GDM1 (cell line): ENCODE data around the gene ATP1A1.

Experiments
- DNase-seq: peaks from one replicate; lab custom pipeline; 2025; lab: John Stamatoyannopoulos, UW

The ATP1A1 gene

DNA sequence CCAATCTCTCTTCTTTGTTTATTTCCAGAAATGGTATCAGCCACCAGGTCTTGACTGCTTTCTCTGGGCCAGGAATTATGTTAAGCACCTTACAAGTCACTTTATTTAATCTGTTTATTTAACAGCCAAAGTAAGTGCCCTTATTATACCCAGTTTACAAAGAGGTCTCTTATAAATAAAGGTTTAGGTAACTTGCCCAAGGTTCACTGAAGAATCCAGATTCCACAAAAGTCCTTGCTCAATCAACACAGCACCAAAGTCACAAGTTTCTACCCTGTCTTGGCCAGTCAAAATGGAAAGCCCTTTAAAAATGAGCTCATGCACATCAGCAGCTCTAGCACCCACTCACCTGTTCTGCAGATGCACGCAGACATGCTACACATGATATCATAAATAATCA is 28.0 kb upstream of the ATP1A1 start:
- no peak for DNase-seq

DNA sequence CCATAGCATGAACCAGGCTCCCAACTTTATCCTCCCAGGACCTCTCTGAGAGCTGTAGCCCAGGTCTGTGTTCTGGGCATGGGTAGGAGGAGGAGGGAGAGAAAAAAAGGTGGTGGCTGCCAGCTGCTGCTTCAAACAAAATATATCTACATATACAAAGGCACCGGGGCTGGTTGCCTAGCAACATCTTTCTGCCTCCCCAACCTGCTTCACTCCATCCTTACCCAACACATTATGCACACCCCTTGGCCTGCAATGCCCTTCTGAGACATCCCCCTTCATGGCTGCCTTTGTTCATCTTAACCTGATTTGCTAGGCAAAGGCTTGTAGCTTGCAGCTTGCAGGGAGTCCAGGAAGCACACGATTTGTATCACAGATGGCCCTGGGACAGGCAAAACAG is 27.2 kb upstream of the ATP1A1 start:
- no peak for DNase-seq

DNA sequence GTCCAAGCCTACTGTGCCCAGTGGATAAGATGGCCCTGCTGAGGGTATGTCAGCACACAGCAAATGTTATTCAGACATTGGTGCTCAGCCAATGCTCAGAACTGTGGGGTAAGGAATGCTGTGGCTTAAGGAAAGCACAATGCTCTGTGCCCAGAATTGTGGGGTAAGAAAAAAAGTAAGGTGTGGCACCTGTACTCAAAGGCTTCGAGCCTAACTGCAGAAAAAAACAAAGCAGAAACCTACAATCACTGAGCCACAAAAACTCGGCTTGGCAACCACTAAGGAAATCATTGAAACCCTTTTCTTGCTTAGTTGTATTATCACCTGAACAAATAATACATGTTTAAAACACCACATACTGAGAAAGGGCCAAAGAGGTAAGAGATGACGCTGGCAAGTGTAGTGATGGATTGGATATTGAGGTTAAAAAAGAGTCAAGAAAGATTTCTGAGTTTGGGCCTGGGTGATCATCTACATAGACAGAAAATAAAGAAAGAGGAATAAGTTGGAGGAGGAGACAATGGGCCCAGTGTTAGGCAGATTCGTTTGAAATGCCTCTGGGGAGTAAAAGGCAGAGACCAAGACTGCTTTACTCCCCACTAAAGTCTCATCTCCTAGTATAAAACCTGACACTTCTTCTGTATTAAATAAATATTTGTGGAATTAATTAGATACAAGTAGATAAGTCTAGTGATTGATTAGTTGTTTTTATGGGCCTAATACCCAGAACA is 25.9 kb upstream of the ATP1A1 start:
- no peak for DNase-seq

DNA sequence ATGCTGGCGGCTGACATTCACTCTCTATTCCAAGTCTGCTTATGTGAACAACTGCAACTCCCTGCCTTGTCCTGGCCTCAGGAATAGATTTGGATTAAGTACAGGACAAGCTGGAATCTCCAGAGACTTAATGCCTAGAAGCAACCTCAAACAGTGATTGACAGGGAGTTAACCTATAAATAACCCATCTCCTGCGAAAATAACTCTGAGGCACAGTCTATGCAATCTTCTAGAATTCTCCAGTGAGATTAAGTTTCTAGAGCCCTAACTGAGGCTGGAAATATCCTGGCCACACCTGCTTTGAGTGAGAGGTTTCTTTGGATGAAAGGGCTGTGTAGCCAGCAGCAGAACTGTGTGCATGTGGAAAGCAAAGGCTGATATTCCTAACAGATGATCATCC is 25.3 kb upstream of the ATP1A1 start:
- no peak for DNase-seq

DNA sequence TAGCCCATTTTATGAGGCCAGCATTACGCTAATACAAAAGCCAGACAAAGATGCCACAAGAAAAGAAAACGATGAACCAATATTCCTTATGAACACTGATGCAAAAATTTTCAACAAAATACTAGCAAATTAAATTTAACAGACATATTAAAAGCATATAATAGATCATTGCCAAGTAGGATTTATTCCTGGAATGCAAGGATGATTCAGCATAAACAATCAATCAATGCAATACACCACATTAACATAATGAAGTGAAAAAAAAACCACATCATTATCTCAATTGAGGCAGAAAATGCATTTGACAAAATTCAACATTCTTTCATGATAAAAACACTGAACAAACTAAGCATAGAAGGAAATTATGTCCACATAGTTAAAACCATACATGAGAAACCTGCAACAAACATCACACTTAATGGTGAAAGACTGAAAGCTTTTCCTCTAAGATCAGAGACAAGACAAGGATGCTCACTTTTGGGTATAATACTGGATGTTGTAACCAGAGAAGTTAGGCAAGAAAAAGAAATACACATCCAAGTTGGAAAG is 22.9 kb upstream of the ATP1A1 start:
- DNase-seq = no peak

DNA sequence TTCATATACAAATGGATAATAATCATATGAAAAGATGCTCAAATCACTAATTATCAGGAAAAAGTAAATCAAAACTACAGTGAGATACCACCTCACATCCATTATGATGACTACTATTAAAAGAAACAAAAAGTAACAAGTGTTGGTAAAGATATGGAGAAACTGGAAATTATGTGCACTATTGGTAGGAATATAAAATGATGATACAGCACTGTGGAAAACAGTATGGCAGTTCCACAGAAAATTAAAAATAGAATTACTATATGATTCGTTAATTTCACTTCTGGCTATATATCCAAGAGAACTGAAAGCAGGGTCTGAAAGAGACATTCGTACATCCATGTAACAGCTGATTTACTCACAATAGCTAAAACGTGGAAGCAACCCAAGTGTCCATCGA is 21.1 kb upstream of the ATP1A1 start:
- no peak for DNase-seq

DNA sequence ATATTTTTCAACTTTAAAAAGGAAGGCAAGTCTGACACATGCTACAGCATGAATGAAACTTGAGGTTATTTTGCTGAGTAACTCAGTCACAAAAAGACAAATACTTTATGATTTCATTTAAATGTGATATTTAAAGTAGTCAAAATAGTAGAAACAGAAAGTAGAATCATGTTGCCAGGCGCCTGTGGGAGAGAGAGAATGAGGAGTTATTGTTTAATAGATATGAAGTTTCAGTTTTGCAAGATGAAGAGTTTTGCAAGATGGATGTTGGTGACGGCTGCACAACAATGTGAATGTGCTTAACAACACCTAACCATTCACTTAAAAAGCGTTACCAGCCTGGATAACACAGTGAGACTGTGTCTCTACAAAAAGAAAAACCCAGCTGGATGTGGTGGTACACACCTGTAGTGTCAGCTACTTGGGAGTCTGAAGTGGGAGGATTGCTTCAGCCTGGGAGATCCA is 20.7 kb upstream of the ATP1A1 start:
- DNase-seq = no peak

DNA sequence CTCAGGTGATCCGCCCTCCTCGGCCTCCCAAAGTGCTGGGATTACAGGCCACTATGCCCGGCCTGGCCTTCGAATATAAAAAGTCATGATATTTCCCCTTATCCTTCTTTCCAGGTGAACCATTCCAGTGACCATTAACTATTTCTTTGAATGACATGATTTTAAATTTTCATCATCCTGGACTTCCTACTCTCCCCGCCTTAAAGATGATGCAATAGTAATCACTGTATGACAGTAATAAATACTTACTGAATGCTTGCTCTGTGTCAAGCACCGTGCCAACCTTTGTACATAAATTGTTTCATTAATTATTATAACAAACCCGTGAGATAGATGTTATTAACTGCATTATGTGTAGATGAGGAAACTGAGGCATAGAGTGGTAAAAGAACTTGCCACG is 19.9 kb upstream of the ATP1A1 start:
- no peak for DNase-seq

DNA sequence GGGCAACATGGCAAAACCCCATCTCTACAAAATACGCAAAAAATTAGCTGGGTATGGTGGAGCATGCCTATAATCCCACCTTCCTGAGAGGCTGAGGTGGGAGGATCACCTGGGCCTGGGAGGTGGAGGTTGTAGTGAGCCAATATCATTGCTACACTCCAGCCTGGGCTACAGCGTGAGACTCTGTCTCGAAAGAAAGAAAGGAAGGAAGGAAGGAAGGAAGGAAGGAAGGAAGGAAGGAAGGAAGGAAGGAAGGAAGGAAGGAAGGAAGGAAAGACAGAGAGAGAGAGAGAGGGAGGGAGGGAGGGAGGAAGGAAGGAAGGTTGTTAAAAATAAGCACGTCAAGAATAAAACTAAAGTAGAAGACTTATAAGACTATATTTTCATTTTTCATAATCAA is 17.0 kb upstream of the ATP1A1 start:
- no peak for DNase-seq

DNA sequence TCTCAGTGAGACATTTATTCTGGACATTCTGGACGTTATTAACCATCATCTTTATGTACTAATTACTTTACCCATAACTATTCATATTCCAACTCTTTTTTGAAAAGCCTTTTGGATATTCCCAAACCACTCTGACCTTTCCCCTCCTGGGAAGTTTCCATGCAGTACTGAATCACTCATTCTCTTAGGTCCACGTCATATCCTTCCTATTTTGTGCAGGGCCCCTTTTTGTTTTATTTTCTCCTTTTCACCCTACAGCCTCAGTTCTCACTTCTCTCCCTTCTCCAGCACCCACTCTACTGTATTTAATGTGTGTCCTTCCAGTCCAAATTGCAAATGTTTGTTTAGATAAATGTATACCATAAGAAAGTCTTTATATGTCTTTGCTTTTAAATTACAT is 16.4 kb upstream of the ATP1A1 start:
- DNase-seq = no peak

DNA sequence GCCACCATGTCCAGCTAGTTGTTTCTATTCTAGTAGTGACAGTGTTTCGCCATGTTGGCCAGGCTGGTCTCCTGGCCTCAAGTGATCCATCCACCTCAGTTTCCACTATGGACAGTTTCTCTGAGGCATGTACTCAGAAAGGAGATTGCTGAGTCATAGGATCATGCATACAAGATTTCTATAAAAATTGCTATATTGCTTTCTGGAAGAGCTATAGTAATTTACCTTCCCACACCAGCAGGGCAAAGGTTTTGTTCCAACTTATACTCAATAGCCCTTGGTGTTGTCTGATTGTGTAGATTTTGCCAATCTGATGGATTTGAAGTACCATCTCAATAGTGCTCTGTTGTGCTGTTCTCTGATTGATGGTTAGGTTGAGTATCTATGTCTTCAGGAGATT is 15.6 kb upstream of the ATP1A1 start:
- DNase-seq = no peak

DNA sequence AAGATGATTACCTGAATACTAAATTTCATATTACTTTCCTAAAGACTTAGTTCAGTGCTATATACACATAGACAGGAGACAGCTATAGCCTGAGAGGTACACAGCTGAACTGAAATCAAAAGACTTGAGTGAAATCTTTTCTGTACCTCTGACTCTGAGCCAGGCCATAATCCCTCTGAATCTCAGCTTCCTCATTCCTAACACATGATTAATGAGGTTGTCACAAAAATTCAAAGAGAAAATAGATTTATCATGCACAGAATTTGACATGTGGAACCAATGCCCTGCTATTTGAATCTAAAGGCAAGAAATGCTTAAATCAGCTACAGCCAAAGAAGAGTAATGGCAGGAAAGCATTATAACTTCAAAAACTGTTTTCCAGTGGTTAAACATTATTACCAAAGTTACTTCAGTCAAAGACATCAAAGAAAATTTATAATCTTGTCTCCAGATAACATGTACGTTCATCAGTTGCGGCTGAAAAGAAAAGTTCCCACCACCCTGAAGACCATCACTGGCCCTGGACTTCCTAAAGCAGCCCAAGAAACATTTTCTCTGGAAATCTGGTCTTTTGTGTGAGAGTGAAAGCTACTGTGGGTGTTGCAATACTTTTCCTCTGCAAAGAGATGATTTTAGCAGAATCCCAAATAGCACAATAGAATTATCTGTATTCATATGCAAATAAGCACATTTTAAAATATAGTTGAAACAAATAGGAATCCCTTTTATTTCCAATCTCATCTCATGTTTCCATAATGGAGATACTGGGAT is 13.8 kb upstream of the ATP1A1 start:
- DNase-seq = no peak

DNA sequence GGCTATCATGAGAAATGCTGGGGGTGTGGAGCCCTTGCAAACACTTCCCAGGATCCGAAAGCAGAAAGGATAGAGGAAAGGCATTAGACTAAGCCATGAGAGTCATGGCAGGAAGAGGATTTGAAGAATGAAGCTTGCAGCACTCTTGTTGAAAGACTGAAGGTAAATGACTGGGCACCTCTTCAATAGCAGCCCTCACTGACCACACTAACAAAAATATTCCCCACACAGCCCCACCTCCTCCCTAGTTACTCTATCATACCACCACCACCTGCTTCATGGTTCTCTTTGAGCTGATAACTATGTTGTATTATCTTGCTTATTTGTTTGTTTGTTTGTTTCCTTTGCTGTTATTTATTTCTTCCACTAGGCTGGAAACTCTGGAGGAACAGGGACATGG is 13.2 kb upstream of the ATP1A1 start:
- DNase-seq = no peak

DNA sequence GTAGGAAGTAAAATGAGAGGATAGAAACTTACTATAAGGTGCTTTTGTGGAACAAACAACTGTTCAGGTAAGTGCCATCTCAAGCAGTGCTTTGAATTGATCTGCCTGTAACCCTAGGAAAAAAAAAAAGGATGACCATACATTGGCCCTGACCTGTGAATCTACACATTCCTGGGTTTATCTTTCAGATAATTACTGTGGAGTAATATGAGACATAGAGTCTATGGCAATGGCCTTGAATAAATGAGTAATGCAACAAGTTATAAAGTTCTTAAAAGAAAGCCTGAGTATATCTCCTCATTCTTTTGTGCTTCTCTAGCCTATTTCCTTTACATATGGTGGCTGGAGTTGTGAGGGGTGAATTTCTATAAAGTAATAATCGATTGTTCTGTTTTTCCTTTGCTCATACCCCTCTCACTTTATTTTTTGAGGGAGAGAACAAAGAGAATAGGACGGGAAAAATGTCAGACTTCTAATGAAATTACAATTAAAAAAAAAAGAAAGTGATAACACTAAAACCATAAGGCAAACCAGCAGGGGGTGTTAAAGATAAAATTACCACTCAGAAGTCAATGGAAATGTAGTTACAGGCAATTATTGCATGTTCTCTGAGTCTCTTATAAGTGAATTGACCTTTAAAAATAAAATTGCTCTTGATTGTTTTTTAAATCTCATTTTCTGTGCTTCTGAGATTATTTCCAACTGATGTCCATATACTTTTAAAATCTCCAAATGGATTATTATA is 12.4 kb upstream of the ATP1A1 start:
- DNase-seq = no peak

DNA sequence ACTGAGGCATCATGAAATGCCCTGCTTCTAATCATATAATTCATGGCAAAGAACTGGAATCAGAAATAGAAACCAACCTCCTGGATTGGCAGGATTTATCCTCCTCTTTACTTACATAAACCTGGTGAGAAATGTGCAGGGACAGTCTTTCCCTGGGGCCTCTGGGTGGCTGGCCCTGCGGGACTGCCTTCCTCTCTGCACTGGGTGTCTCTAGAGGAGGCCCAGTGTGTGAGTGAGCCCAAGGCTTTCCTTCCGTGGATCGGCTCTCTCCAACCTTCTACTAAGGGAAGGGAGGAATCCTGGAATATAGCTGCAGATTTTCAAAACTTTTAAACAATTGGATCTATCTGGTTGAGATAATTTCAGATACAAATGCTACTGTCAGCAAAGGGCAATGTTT is 11.4 kb upstream of the ATP1A1 start:
- DNase-seq = no peak

DNA sequence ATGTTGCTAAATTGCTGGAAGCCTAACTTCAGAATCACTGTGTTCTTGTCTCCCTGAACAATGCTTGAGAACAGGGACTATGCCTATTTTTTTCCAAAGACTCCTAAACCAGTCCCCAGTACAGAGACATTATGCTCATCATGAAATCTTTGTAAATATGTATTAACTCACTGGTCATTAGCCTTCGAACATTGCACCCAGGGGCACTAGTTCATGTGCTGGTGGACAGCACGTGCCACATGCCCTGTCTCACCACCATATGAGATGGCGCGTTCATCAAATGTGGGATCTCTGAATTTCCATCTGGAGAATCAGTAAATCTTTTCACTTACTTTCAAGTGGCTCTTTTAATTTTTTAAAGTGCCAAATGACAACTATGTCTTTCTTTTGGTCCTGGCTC is 11.0 kb upstream of the ATP1A1 start:
- no peak for DNase-seq

DNA sequence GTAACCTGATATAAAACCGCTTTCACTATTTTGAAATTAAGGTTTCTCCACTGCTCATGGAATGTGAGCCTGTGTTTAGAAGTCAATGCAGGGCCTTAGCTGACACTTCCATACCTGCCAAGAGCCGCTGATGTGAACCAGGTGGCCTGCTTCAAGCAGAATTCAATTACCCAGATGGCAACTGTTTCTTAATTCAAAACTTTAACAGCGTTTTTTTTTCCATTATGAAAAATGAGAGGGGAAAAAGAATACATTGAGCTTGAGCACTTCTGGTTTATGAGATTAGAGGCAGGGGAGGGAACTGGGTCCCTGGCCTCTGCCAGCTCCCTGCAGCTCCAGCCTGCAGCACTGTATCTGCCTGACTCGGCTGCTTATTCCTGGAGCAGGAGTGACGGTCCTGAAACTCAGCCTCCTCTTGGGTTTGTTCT is 7.7 kb upstream of the ATP1A1 start:
- no peak for DNase-seq

DNA sequence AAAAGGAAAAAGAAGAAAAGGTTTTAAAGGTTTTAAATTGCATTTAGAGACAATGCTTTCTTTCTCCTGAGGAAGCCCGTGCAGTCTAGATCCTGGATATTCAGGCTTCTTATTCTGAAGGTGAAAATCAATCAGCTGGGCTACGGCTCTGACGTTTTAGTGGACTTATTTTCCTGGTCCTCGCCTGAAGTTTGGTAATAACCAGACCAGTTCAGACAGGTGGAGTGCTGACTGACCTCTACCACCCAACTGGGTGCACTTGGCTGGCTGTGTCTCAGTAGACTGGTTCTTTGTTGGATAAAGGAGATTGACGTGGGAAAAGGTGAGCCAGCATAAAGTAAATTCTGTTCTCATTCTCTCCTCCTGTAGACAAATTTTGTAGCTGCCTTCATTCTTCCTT is 7.2 kb upstream of the ATP1A1 start:
- no peak for DNase-seq

DNA sequence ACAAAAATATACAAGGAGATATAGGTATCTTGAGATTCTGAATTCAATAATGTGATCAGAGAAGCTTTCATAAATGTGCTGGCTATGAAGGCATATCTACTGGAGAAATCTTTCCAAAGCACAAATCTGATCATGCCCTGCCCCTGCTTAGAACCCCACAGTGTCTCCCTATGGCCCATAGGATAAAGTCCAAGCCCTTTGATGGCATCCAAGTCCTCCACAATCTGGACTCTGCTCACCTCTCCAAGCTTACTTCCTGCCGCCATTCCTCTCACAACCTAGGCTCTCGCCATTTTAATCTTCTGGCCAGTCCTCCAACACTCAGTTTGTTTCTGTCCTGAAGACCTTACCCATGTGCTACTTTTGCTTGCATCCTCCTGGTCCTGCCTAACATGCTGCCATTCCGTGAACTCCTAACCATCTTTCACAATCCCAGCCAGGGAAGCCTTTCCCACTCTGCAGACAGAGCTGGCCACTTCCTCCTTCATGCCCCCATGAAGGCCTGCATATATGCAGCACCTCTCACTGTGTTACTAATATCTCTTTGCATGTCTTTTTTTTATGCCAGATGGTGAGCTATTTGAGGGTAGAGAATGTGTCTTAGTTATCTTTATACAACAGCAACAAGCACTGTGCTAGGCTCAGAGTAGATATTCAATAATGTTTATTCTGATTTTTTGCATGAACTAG is 5.6 kb upstream of the ATP1A1 start:
- DNase-seq = no peak

DNA sequence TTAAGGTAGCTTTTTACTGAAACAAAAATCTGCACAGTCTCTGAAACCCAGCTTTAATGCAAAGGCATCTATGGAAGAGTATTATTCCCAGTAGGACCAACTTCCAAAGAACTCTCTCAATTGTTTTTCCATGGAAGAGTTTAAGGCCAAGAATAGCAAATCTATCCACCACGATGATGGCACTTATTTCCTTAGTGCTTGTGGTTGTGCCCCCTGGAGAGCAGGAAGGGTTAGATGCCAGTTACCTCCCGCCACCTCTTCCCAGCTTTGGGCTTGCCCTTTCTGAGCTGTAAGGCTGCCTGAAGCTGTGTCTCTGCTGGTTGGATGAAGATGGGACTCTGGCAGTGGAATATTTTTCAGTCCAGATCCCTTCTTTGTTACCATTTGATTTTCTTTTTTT is 4.8 kb upstream of the ATP1A1 start:
- DNase-seq = no peak

DNA sequence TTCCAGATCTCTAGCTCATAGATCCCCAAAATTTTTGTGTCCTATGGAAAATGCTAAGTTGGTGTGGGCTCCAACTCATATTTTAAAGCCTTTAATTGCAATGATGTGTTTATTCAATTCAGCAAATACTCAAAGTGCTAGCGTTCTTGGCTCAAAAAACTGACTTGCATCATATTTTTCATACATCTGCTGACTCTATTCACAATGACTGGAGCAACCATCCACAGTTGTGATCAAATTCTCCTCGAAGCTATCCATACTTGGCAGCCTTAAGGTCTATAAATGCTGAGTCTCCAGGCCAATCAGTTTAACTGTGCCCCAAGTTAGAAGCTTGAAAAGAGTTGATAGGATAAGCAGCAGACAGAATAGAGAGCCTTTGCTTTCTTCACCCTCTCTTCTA is 2.9 kb upstream of the ATP1A1 start:
- DNase-seq = no peak

DNA sequence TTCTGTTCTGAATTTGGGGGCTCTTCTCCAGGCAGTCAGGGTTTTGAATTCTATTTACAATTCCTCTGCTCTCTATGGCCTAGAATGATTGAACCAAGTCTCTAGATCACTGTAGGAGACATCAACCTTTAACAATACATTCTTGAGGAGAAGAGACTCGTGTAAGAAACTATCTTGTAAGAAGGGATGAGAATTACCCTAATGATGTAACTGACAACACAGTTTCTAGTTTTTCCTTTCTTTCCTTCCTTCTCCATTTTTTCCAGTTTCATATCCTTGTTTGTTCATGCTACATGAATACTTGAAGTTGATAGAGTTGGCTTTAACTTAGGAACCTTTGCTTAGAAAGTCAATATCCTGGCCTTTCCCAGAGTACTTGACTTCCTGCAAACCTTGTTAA is 1.3 kb upstream of the ATP1A1 start:
- DNase-seq = no peak
